CD4-positive, alpha-beta memory T cell (primary cell): Measurements from ENCODE around the gene PRKD2. TPM values are rescaled to one million over a fixed set of nuclear protein-coding genes. Genes with fewer than 3 reads are reported as not detected.

Experiments used
- microRNA-seq: library from miRNA; unstranded; fragments of <30 nt; microRNA quantifications from one replicate; pipeline ENCODE4 v1.2.0, GENCODE V29; 2021; ENCODE audit warnings: borderline replicate concordance, borderline number of aligned reads, borderline microRNAs expressed, mixed read lengths
- polyA plus RNA-seq, 2 donors: library from polyadenylated mRNA; unstranded; fragments of 300-500 nt; fragmentation: Illumina TruSeq; gene quantifications; one replicate each; pipeline ENCODE4 v1.2.3, GENCODE V29; 2021
- total RNA-seq, 2 experiments: library from RNA; stranded (reverse); gene quantifications; one replicate each; pipeline ENCODE4 v1.2.3, GENCODE V29; 2021

The PRKD2 gene
- total and polyA plus RNA-seq, 4 experiments from 2014 or later, result 27.6 to 122 (median 102) TPM

Small RNAs within 50 kb of the gene (microRNA-seq; reads per million reads assigned to microRNA genes)
- 1.7 reads per million for gene MIR320E

Other genes with a start within 250 kb of the PRKD2 start
- under 1 TPM in 1 of 2 experiments, not detected in 1; 0.26 TPM for gene PNMA8A, start 245.6 kb downstream of the PRKD2 start, total RNA-seq
- under 1 TPM in 1 of 2 donors, not detected in 1; 0.13 TPM for gene PNMA8A, start 245.6 kb downstream of the PRKD2 start, polyA plus RNA-seq
- 1 to 10 TPM; 1.2 TPM for gene PNMA8B, start 221.2 kb downstream of the PRKD2 start, total RNA-seq
- gene PNMA8B, start 221.2 kb downstream of the PRKD2 start, polyA plus RNA-seq, result under 1 TPM; 0.24 to 0.34 TPM
- gene CALM3, start 115.8 kb downstream of the PRKD2 start, total RNA-seq, result 100 to 1,000 TPM; 206 to 212 TPM
- gene CALM3, start 115.8 kb downstream of the PRKD2 start, polyA plus RNA-seq, result 100 to 1,000 TPM; 169 to 176 TPM
- 1 to 10 TPM; 1.0 to 1.9 TPM for gene PTGIR, start 92.0 kb downstream of the PRKD2 start, total RNA-seq
- under 1 TPM; 0.11 to 0.75 TPM for gene PTGIR, start 92.0 kb downstream of the PRKD2 start, polyA plus RNA-seq
- gene GNG8, start 80.9 kb downstream of the PRKD2 start, total RNA-seq, result not detected
- not detected for gene GNG8, start 80.9 kb downstream of the PRKD2 start, polyA plus RNA-seq
- gene DACT3, start 55.9 kb downstream of the PRKD2 start, total RNA-seq, result not detected
- not detected for gene DACT3, start 55.9 kb downstream of the PRKD2 start, polyA plus RNA-seq
- 10 to 100 TPM; 24.4 to 28.9 TPM for gene FKRP, start 28.9 kb upstream of the PRKD2 start, total RNA-seq
- gene FKRP, start 28.9 kb upstream of the PRKD2 start, polyA plus RNA-seq, result 1 to 10 TPM; 3.0 to 5.7 TPM
- gene STRN4, start 29.3 kb upstream of the PRKD2 start, total RNA-seq, result 10 to 100 TPM; 81.2 to 88.8 TPM
- 10 to 100 TPM; 13.9 to 23.0 TPM for gene STRN4, start 29.3 kb upstream of the PRKD2 start, polyA plus RNA-seq
- gene SLC1A5, start 71.5 kb upstream of the PRKD2 start, total RNA-seq, result 10 to 100 TPM; 20.3 TPM
- gene SLC1A5, start 71.5 kb upstream of the PRKD2 start, polyA plus RNA-seq, result 10 to 100 TPM in 1 of 2 donors, 1 to 10 TPM in 1; 7.2 to 22.1 TPM
- 10 to 100 TPM; 40.7 to 42.1 TPM for gene AP2S1, start 133.7 kb upstream of the PRKD2 start, total RNA-seq
- 10 to 100 TPM; 62.4 to 67.6 TPM for gene AP2S1, start 133.7 kb upstream of the PRKD2 start, polyA plus RNA-seq
- 10 to 100 TPM; 47.5 to 49.0 TPM for gene ARHGAP35, start 143.9 kb upstream of the PRKD2 start, total RNA-seq
- 10 to 100 TPM in 1 of 2 donors, 1 to 10 TPM in 1; 1.1 to 10.6 TPM for gene ARHGAP35, start 143.9 kb upstream of the PRKD2 start, polyA plus RNA-seq